Erythroblast (primary cell): ENCODE data around the gene RASGRP4.

Experiments
- GATA1 ChIP-seq: IDR thresholded peaks from 2 replicates; pipeline ENCODE4 v1.6.1; 2011; ENCODE audit warnings: low read depth, mild to moderate bottlenecking, control low read depth, low read length, moderate library complexity
- POLR2A ChIP-seq: IDR thresholded peaks from 2 replicates; pipeline ENCODE4 v1.6.1; 2011; ENCODE audit warnings: mild to moderate bottlenecking, low read length

DNA sequence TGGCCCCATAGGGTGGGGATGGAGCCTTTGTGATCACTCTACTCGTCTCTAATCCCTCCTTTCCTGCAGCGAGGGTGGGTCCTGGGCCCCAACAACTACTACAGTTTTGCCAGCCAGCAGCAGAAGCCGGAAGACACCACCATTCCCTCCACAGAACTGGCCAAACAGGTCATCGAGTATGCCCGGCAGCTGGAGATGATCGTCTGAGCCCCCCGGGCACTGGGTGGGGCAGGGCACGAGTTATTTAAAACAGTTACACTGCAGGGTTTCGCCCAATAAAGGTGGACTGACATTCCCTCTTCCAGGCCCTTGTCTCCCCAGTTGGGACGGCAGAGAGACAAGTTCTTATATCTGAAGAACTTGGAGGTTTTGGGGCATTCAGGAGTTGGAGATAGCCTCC is 42.8 kb downstream of the RASGRP4 start:
- TF ChIP-seq POLR2A (no peak), GATA1 (no peak)
